Measurements from ENCODE around the gene FOXP1.
A peak's percentile ranks its signal among the peaks of the same experiment; 100 is the strongest.

The FOXP1 gene

GRCh38 chr3:71080517-71081083 lies 502.9 kb downstream of the FOXP1 start:
- CTCF ChIA-PET = no interaction called here
- POLR2A ChIA-PET = no interaction called here
- no peak for TF ChIP-seq FOXK2 (IDR thresholded peaks at IDR 0.05)
- no peak for TF ChIP-seq L3MBTL2 (conservative IDR thresholded peaks at IDR 0.05)
- TF ChIP-seq SP1 (IDR thresholded peaks at IDR 0.05) = no peak
- TF ChIP-seq, protein P1, sequence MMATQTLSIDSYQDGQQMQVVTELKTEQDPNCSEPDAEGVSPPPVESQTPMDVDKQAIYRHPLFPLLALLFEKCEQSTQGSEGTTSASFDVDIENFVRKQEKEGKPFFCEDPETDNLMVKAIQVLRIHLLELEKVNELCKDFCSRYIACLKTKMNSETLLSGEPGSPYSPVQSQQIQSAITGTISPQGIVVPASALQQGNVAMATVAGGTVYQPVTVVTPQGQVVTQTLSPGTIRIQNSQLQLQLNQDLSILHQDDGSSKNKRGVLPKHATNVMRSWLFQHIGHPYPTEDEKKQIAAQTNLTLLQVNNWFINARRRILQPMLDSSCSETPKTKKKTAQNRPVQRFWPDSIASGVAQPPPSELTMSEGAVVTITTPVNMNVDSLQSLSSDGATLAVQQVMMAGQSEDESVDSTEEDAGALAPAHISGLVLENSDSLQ (IDR thresholded peaks at IDR 0.05) = no peak
- no peak for TF ChIP-seq BHLHE40 (IDR thresholded peaks at IDR 0.05; ENCODE audit: borderline replicate concordance)
- no peak for TF ChIP-seq SUZ12 (IDR thresholded peaks at IDR 0.05)
- TF ChIP-seq LEF1 (IDR thresholded peaks at IDR 0.05; ENCODE audit: borderline replicate concordance) = no peak
- TF ChIP-seq HDGF (IDR thresholded peaks at IDR 0.05; ENCODE audit: borderline replicate concordance) = no peak
- TF ChIP-seq ELF4 (IDR thresholded peaks at IDR 0.05) = no peak
- no peak for TF ChIP-seq NFRKB (IDR thresholded peaks at IDR 0.05)
- no peak for TF ChIP-seq FOXA1 (IDR thresholded peaks at IDR 0.05)
- no peak for DNase-seq (ENCODE audit: extremely low spot score)

DNA sequence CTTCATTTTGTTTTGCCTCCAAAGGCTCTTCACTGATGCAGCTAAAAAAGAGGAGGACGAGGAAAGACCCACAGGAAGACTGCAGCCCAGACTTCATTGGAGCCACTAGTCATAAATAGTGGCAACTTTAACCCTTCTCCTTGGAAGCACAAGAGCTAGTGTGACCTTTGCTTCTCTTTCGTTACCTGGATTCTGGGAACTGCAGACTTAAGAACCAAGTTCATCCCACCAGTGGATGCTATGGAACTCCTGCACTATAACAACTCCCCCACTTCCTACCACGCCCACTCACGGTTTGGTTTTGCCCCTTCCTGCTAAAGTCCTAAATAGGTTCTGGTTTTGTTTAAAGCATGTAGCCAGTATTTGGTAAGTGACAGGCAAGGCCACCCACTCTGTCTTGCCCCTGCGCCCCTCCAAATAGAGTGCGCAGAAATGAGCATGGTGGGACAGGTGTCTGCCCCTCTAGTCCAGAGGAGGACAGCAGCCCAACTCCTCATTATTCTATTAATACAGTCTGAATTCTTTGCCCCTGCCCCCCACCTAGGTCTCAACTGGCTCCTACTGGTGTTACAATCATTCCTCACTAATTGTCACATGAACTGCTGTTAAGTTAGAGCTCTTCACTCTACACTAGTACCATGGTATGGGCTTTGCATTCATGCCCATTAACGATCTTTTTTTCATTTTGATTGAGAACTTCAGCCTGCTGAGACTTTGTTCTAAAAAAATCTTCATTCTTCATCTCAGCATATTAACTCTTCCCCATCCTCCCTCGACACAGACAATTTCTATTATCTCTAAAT lies 504.6 kb downstream of the FOXP1 start:
- CTCF ChIA-PET = no interaction called here
- DNase-seq (ENCODE audit: extremely low spot score) = no peak
- POLR2A ChIA-PET = no interaction called here
- TF ChIP-seq FOXM1 (IDR thresholded peaks at IDR 0.05; ENCODE audit: borderline replicate concordance) (no peak), SP1 (IDR thresholded peaks at IDR 0.05) (no peak), ELF4 (IDR thresholded peaks at IDR 0.05) (no peak), LEF1 (IDR thresholded peaks at IDR 0.05; ENCODE audit: borderline replicate concordance) (no peak), HDGF (IDR thresholded peaks at IDR 0.05; ENCODE audit: borderline replicate concordance) (no peak), CTBP1 (IDR thresholded peaks at IDR 0.05; ENCODE audit: borderline replicate concordance) (no peak), NFRKB (IDR thresholded peaks at IDR 0.05) (no peak), FOXA1 (IDR thresholded peaks at IDR 0.05) (no peak), ARNT (IDR thresholded peaks at IDR 0.05) (no peak), TARDBP (IDR thresholded peaks at IDR 0.05) (no peak), BHLHE40 (IDR thresholded peaks at IDR 0.05; ENCODE audit: borderline replicate concordance) (no peak)
- TF ChIP-seq, protein P1 (IDR thresholded peaks at IDR 0.05) = no peak

GRCh38 chr3:71078199-71078598 lies 505.3 kb downstream of the FOXP1 start:
- DNase-seq (ENCODE audit: extremely low spot score) = no peak
- ChIA-PET CTCF (no interaction called here), POLR2A (no interaction called here)

GRCh38 chr3:71077070-71077469 lies 506.5 kb downstream of the FOXP1 start:
- POLR2A ChIA-PET = no interaction called here
- no peak for TF ChIP-seq LEF1 (IDR thresholded peaks at IDR 0.05; ENCODE audit: borderline replicate concordance)
- TF ChIP-seq FOXM1 (IDR thresholded peaks at IDR 0.05; ENCODE audit: borderline replicate concordance) = no peak
- TF ChIP-seq FOXK2 (IDR thresholded peaks at IDR 0.05) = no peak
- no peak for TF ChIP-seq SP1 (IDR thresholded peaks at IDR 0.05)
- TF ChIP-seq ARNT (IDR thresholded peaks at IDR 0.05) = no peak
- TF ChIP-seq NFRKB (IDR thresholded peaks at IDR 0.05) = no peak
- CTCF ChIA-PET = interaction anchor here (0.6 kb wide), 1 partner anchor 339 kb away, joined by 4 read pairs; no protein-coding TSS in a partner anchor
- DNase-seq (ENCODE audit: extremely low spot score) = no peak

More at GRCh38 chr3:71078199-71078598, 505.3 kb downstream of the FOXP1 start:
- TF ChIP-seq ZNF384 (IDR thresholded peaks at IDR 0.05) (no peak), NFRKB (IDR thresholded peaks at IDR 0.05) (no peak), TARDBP (IDR thresholded peaks at IDR 0.05) (no peak), L3MBTL2 (conservative IDR thresholded peaks at IDR 0.05) (no peak), FOXK2 (IDR thresholded peaks at IDR 0.05) (no peak), CTBP1 (IDR thresholded peaks at IDR 0.05; ENCODE audit: borderline replicate concordance) (0 out of 2 replicates have a peak, but pooled peaks have one; percentile 49), LEF1 (IDR thresholded peaks at IDR 0.05; ENCODE audit: borderline replicate concordance) (no peak), BHLHE40 (IDR thresholded peaks at IDR 0.05; ENCODE audit: borderline replicate concordance) (peak; percentile 53; the same call in 1 of the 2 replicates), SP1 (IDR thresholded peaks at IDR 0.05) (no peak), FOXM1 (IDR thresholded peaks at IDR 0.05; ENCODE audit: borderline replicate concordance) (0 out of 2 replicates have a peak, but pooled peaks have one; percentile 15), SUZ12 (IDR thresholded peaks at IDR 0.05) (no peak), FOXA1 (IDR thresholded peaks at IDR 0.05) (no peak), HDGF (IDR thresholded peaks at IDR 0.05; ENCODE audit: borderline replicate concordance) (no peak), ARNT (IDR thresholded peaks at IDR 0.05) (peak; percentile 92), ELF4 (IDR thresholded peaks at IDR 0.05) (no peak)
- TF ChIP-seq, protein P1 (IDR thresholded peaks at IDR 0.05) = peak; percentile 76

DNA sequence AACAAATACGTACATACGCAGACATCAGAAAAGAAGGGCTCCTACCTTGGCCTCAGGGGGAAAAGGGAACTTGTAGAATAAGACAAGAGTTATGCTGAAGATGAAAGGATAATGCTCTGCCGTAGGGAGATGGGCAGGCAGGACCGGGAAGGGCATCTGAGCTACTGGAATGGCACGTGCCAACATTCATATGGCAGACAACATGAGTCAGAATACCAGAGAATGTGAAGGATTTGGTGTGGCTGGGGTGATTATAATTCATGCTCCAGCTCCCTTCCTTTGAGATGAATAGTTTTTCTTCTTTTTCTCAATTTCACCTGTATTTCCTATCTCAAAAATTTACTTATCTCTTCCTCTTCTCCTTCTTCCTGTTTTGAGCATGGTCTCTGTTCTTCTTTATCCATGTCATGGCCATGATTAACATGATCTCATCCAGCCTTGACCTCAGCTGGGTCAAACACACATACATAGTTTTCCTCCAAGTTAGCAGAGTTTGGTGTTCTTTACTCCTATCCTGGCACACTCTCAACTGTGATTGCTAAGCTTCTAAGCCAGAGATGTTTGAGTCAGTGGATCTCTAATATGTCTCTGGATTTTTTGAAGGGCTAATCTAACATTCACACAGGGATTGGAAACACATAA lies 507.0 kb downstream of the FOXP1 start:
- DNase-seq (ENCODE audit: extremely low spot score) = no peak
- TF ChIP-seq, protein P1 (IDR thresholded peaks at IDR 0.05) = no peak
- no peak for TF ChIP-seq ARNT (IDR thresholded peaks at IDR 0.05)
- no peak for TF ChIP-seq L3MBTL2 (conservative IDR thresholded peaks at IDR 0.05)
- no peak for TF ChIP-seq ELF4 (IDR thresholded peaks at IDR 0.05)
- TF ChIP-seq LEF1 (IDR thresholded peaks at IDR 0.05; ENCODE audit: borderline replicate concordance) = no peak
- TF ChIP-seq TARDBP (IDR thresholded peaks at IDR 0.05) = no peak
- no peak for TF ChIP-seq FOXK2 (IDR thresholded peaks at IDR 0.05)
- no peak for TF ChIP-seq HDGF (IDR thresholded peaks at IDR 0.05; ENCODE audit: borderline replicate concordance)
- ChIA-PET POLR2A (no interaction called here), CTCF (no interaction called here)

Measured in HEK293T (cell line).